GM12865 (cell line): ENCODE results near the gene SNCAIP.

Experiments used
- DNase-seq: peaks from one replicate; pipeline ENCODE4 v3.0.0; 2010; ENCODE audit warnings: low read depth
- H3K4me3 ChIP-seq: 2 replicates; pipeline ENCODE4 v1.5.1; 2011; ENCODE audit warnings: mild to moderate bottlenecking, low read depth, low read length, control low read depth
- TF ChIP-seq, protein P1 (sequence below): IDR thresholded peaks from 2 replicates; pipeline ENCODE4 v1.5.1; 2011; ENCODE audit warnings: low read length, control low read depth, low read depth, inconsistent platforms; ENCODE audit not compliant: insufficient read depth; ENCODE audit errors: missing control alignments

SNCAIP gene

DNA sequence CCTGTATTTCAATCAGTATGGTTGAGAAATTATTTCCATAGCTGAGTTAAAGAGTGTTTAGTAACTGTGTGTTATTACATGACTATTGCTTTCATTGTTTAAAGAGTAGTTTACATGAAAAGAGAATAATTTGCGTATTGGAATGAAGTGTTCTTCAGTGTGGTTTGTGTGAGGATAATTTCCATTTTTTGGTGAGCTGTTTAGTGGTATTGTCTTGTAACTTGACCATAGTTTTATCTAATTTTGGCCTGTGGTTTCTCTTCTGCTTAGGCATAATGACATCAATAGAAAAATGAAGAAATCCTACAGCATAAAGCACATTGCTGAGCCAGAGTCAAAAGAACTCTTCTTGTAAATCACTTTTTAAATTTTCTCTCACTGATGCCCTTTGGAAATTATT is 151.2 kb downstream of the SNCAIP start:
- TF ChIP-seq, protein P1, sequence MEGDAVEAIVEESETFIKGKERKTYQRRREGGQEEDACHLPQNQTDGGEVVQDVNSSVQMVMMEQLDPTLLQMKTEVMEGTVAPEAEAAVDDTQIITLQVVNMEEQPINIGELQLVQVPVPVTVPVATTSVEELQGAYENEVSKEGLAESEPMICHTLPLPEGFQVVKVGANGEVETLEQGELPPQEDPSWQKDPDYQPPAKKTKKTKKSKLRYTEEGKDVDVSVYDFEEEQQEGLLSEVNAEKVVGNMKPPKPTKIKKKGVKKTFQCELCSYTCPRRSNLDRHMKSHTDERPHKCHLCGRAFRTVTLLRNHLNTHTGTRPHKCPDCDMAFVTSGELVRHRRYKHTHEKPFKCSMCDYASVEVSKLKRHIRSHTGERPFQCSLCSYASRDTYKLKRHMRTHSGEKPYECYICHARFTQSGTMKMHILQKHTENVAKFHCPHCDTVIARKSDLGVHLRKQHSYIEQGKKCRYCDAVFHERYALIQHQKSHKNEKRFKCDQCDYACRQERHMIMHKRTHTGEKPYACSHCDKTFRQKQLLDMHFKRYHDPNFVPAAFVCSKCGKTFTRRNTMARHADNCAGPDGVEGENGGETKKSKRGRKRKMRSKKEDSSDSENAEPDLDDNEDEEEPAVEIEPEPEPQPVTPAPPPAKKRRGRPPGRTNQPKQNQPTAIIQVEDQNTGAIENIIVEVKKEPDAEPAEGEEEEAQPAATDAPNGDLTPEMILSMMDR = no peak
- H3K4me3 ChIP-seq = no peak overlapping the region
- DNase-seq = peak; percentile 12

DNA sequence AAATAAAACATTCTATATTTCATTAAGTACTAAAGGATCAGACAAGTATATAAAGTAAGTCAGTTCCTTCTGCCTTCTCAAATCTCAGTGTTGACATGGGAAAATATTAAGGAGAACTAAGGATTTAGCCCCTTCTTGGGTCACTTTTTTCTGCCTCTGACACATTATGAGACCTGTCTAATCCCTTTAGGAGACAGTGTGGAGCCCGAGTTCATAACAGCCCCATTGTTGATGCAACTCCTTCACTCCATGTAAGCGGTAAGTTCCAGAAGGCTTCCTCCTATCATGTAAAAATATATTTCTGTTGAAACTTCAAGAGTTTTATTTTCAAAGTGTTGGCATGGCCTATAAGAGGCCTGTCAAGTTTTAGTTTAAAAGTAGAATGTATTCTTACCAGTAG is 152.2 kb downstream of the SNCAIP start:
- H3K4me3 ChIP-seq = no peak overlapping the region
- TF ChIP-seq, protein P1 = no peak
- DNase-seq = no peak

DNA sequence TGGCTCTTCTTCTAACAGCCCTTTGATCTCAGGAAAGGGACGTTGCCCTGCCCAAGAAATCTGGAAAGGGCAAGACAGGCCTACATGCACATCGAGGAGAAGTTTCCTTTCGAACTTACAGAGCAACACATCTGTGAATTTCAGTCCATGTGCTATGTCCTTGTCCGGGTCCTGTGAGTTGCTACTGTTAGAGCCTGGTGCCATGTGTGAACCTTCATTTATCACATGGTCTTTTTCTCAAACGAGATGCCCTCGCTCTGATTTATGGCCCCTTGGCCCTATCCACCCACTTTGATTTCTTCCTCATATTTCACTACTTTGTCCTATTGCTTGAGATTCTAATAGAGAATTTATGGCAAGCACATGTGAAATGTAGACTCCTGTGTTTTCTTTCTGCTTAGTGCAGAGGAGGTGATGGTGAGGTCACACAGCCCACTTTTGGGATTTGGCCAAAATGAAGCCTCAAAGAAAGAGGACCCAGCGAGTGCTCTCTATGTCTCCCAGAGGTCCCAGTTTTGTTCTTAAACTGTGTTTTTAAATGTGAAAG is 153.1 kb downstream of the SNCAIP start:
- TF ChIP-seq, protein P1 = no peak
- no peak for DNase-seq
- no peak overlapping the region for H3K4me3 ChIP-seq

DNA sequence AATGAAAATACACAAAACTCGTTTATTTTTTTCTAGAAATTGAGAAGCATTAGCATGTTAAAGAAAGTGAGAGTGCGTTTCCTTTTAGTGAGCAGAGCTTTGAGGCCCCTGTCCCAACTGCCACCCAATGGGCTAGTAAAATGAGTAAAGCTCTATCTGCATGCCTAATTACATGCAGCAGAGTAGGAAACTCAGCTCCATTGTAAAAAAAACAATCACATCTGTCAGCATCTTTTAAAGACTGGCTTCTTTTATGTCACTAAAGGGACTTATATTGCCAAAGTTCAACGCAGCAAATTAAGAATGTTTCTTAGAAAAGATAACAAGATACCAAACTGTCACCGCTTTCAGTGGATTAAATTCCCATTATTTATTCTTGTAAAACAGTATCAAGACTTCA is 154.0 kb downstream of the SNCAIP start:
- no peak overlapping the region for H3K4me3 ChIP-seq
- TF ChIP-seq, protein P1 = no peak
- DNase-seq = no peak

- DNase-seq = no peak
- TF ChIP-seq, protein P1 = no peak
- no peak overlapping the region for H3K4me3 ChIP-seq
Observed at GRCh38 chr5:122468351-122469116, 156.5 kb downstream of the SNCAIP start.

GRCh38 chr5:122469384-122469919 is 157.4 kb downstream of the SNCAIP start:
- no peak for DNase-seq
- TF ChIP-seq, protein P1 = no peak
- no peak overlapping the region for H3K4me3 ChIP-seq
